Astrocyte (in vitro differentiated cells and primary cell): ENCODE results near the gene PPP2R3A. TPM values are rescaled to one million over a fixed set of nuclear protein-coding genes. Genes with fewer than 3 reads are reported as not detected.

Experiments used
- DNase-seq: peaks from one replicate; pipeline ENCODE4 v3.0.0-alpha.2; 2010; ENCODE audit warnings: low read depth
- FAIRE-seq: peaks from 2 replicates; lab custom pipeline; 2011; peaks lifted over from hg19 to GRCh38; lab: Jason Lieb, UNC
- H2AFZ ChIP-seq: 2 replicates; pipeline ENCODE4 v1.6.0; 2012; ENCODE audit warnings: low read depth, low read length, inconsistent platforms
- H3K27ac ChIP-seq: 2 replicates; pipeline ENCODE4 v1.5.1; 2011; ENCODE audit warnings: low read depth, low read length, inconsistent platforms
- H3K27me3 ChIP-seq: 2 replicates; pipeline ENCODE4 v1.6.0; 2011; ENCODE audit warnings: low read length, inconsistent platforms; ENCODE audit not compliant: insufficient read depth
- H3K36me3 ChIP-seq: 2 replicates; pipeline ENCODE4 v1.5.1; 2011; ENCODE audit warnings: low read length, inconsistent platforms; ENCODE audit not compliant: insufficient read depth
- H3K4me1 ChIP-seq: 2 replicates; pipeline ENCODE4 v1.5.1; 2011; ENCODE audit warnings: low read length, inconsistent platforms; ENCODE audit not compliant: insufficient read depth
- H3K4me2 ChIP-seq: 2 replicates; pipeline ENCODE4 v1.6.0; 2012; ENCODE audit warnings: low read length, inconsistent platforms
- H3K4me3 ChIP-seq: 2 replicates; pipeline ENCODE4 v1.5.1; 2011; ENCODE audit warnings: low read depth, mild to moderate bottlenecking, low read length, inconsistent platforms; ENCODE audit not compliant: insufficient read depth
- H3K79me2 ChIP-seq: 2 replicates; pipeline ENCODE4 v1.6.0; 2012; ENCODE audit warnings: mild to moderate bottlenecking, low read length, inconsistent platforms; ENCODE audit not compliant: insufficient read depth
- H3K9ac ChIP-seq: 2 replicates; pipeline ENCODE4 v1.6.0; 2012; ENCODE audit warnings: mild to moderate bottlenecking, low read length, inconsistent platforms
- H3K9me3 ChIP-seq: 2 replicates; pipeline ENCODE4 v1.5.1; 2012; ENCODE audit warnings: low read depth, mild to moderate bottlenecking, low read length, inconsistent platforms; ENCODE audit not compliant: insufficient read depth
- H4K20me1 ChIP-seq: 2 replicates; pipeline ENCODE4 v1.6.0; 2012; ENCODE audit warnings: low read length, inconsistent platforms; ENCODE audit not compliant: insufficient read depth
- H3K27ac Mint-ChIP-seq: one replicate; pipeline ENCODE4 v1.8.0; 2021; ENCODE audit warnings: mild to moderate bottlenecking, mixed read lengths; ENCODE audit not compliant: unreplicated experiment
- H3K27me3 Mint-ChIP-seq: one replicate; pipeline ENCODE4 v1.8.0; 2021; ENCODE audit warnings: low read depth, mixed read lengths; ENCODE audit not compliant: unreplicated experiment
- H3K36me3 Mint-ChIP-seq: one replicate; pipeline ENCODE4 v1.8.0; 2021; ENCODE audit warnings: low read depth, mixed read lengths; ENCODE audit not compliant: unreplicated experiment
- H3K4me1 Mint-ChIP-seq: one replicate; pipeline ENCODE4 v1.8.0; 2021; ENCODE audit warnings: low read depth, mixed read lengths; ENCODE audit not compliant: unreplicated experiment
- H3K4me3 Mint-ChIP-seq: one replicate; pipeline ENCODE4 v1.8.0; 2021; ENCODE audit warnings: mild to moderate bottlenecking, moderate library complexity, mixed read lengths; ENCODE audit not compliant: unreplicated experiment
- H3K9me3 Mint-ChIP-seq: one replicate; pipeline ENCODE4 v1.8.0; 2021; ENCODE audit warnings: mild to moderate bottlenecking, mixed read lengths; ENCODE audit not compliant: unreplicated experiment
- CTCF ChIP-seq: IDR thresholded peaks from 2 replicates; pipeline ENCODE4 v1.5.1; 2011; ENCODE audit warnings: low read depth, mild to moderate bottlenecking, inconsistent platforms, low read length, moderate library complexity; ENCODE audit not compliant: insufficient read depth
- EZH2 ChIP-seq: IDR thresholded peaks from 2 replicates; pipeline ENCODE4 v1.6.1; 2012; ENCODE audit warnings: mild to moderate bottlenecking, low read length, inconsistent platforms; ENCODE audit not compliant: insufficient read depth
- total RNA-seq: library from RNA; stranded (reverse); gene quantifications from 2 replicates; pipeline ENCODE4 v1.2.1, GENCODE V29; 2021

The PPP2R3A gene
- total RNA-seq, 1 donor from 2014 or later, result 18.7 TPM

DNA sequence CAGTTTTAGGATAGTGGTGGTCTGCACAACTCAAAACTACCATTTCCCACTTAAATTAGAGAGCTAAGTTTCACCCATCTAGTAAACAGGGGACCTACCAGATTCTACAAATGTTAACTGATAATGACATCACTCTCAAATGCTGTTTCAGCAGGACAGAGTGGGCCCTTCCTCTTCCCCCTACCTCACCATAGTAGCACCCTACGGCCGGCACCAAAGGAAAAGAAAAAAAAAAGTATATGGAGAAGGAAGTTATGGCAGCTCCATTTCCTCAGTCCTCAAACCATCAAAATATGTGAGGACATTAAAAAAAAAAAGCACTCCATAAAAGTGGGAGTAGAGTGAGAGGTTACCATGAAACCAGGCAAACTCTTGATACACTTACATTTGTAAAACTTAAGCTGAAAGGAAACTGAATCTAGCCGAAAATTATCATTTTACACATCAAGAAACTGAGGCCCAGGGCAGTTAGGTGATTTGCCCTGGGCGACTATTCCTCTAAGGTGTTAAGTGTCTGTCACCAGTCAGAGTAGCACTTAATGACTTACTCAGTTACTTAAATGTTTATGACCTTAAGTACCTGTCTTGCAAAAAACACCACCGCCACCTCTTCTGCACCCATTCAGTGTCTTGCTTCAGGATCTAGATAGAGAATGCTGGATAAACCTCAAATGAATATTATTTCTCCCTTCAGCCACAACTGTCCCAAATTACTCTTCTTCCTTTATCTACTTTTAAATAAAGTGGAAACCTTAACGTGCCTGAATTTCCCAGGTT is 227.9 kb downstream of the PPP2R3A start:
- peak overlapping the region; percentile 100 for H3K4me3 Mint-ChIP-seq
- H3K4me1 ChIP-seq, result peaks cover 10% of the 10 kb centered on the region
- peak overlapping the region; percentile 90 for H3K4me2 ChIP-seq
- peak overlapping the region; percentile 90 for H3K4me3 ChIP-seq
- no peaks in the 10 kb centered on the region for H3K27me3 ChIP-seq
- H3K27ac ChIP-seq, result peak overlapping the region; percentile 98
- H3K4me1 Mint-ChIP-seq, result peaks cover 19% of the 10 kb centered on the region
- H4K20me1 ChIP-seq, result peaks cover 67% of the 10 kb centered on the region
- H3K79me2 ChIP-seq, result peaks cover 77% of the 10 kb centered on the region
- H3K27me3 Mint-ChIP-seq, result no peaks in the 10 kb centered on the region
- no peaks in the 10 kb centered on the region for H3K9me3 Mint-ChIP-seq
- no peak overlapping the region for H2AFZ ChIP-seq
- peak overlapping the region; percentile 97 for H3K27ac Mint-ChIP-seq
- no peaks in the 10 kb centered on the region for H3K9me3 ChIP-seq
- H3K36me3 ChIP-seq, result no peaks in the 10 kb centered on the region
- DNase-seq (no peak), FAIRE-seq (no peak)
- H3K36me3 Mint-ChIP-seq, result peaks cover 8% of the 10 kb centered on the region
- peak overlapping the region; percentile 91 for H3K9ac ChIP-seq
- TF ChIP-seq EZH2, result no peak
- no peak for TF ChIP-seq CTCF

GRCh38 chr3:136194409-136195257 is 229.1 kb downstream of the PPP2R3A start:
- Histone ChIP-seq H3K36me3 (no peaks in the 10 kb centered on the region), H4K20me1 (peaks cover 56% of the 10 kb centered on the region), H3K4me1 (peaks cover 10% of the 10 kb centered on the region), H3K9me3 (no peaks in the 10 kb centered on the region), H3K4me2 (peak overlapping the region; percentile 90), H3K27me3 (no peaks in the 10 kb centered on the region), H3K9ac (peak overlapping the region; percentile 91), H3K27ac (peak overlapping the region; percentile 98), H2AFZ (no peak overlapping the region), H3K4me3 (peak overlapping the region; percentile 90), H3K79me2 (peaks cover 65% of the 10 kb centered on the region)
- no peaks in the 10 kb centered on the region for H3K9me3 Mint-ChIP-seq
- peak overlapping the region; percentile 100 for H3K4me3 Mint-ChIP-seq
- TF ChIP-seq EZH2, result no peak
- no peak for TF ChIP-seq CTCF
- H3K27me3 Mint-ChIP-seq, result no peaks in the 10 kb centered on the region
- H3K36me3 Mint-ChIP-seq, result peaks cover 8% of the 10 kb centered on the region
- H3K27ac Mint-ChIP-seq, result peak overlapping the region; percentile 97
- DNase-seq (no peak), FAIRE-seq (no peak)
- peaks cover 16% of the 10 kb centered on the region for H3K4me1 Mint-ChIP-seq
